ENCODE results near the gene TXNDC5. TPM values are rescaled to one million over a fixed set of nuclear protein-coding genes. Genes with fewer than 3 reads are reported as not detected.

TXNDC5 gene
- total and polyA plus RNA-seq, 4 donors = 50.2 to 273 (median 160) TPM

DNA sequence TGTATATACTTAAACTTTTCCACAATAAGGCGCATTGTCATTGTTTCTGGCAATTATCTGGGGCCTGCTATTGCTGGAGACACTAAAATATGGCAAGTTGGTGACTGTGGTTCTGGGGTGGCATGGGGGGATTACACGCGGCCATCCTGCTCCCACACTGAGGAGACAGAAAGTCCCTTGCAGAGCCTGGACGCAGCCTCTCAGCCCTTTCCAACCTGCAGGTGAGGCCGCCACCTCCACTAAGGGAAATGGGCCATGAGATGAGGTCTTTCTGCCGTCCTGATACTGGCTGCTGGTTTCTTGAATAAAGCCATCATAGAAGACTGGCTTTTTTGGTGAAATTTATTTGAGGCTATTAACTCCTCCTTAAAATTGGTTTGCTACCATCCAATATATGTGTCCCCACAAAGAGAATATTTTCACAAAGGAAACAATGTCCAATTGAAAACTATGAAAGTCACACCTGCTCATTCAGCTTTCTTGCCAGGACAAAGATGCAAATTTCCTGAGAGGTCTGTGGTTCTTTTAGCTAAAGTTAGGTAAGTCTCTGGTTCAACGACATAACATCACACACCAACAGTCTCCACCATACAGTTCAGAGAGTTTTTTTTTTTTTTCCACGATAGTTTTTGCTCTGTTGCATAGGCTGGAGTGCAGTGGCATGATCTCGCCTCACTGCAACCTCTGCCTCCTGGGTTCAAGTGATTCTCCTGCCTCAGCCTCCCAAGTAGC, 13.0 kb downstream of the TXNDC5 start:
- no peak overlapping the region for H3K9ac ChIP-seq (ENCODE audit: low read depth in 1 of 2, low read length in 2 of 2)
- H3K27ac ChIP-seq (ENCODE audit: low read depth in 1 of 2, low read length in 2 of 2) = no peak overlapping the region
- 95% methylated on average over 9 of the region's 9 CpGs for WGBS

DNA sequence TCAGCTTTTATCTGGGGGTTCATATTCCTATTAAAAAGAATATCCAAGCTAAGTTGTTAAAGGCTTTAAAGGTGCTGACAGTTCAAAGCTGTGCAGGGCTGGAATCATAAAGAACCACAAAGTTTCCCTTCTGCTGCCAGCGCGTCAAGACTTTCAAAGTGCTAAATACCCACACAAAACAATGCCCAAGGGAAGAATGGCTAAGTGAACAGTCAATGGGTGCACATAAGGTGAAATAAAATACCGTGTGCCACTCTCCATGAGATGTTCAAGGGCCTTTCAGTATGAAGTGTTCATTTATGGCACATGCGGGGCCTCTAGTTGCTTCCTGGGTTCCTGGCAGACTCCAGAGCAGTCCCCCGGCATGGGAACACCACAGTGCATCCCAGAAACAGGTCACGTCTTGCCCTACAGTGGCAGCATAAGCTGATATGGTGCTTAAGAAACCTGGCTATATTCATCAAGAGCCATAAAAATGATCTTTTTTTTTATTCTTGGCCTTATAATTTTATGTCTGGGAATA, 14.1 kb downstream of the TXNDC5 start:
- TF ChIP-seq, protein P1, sequence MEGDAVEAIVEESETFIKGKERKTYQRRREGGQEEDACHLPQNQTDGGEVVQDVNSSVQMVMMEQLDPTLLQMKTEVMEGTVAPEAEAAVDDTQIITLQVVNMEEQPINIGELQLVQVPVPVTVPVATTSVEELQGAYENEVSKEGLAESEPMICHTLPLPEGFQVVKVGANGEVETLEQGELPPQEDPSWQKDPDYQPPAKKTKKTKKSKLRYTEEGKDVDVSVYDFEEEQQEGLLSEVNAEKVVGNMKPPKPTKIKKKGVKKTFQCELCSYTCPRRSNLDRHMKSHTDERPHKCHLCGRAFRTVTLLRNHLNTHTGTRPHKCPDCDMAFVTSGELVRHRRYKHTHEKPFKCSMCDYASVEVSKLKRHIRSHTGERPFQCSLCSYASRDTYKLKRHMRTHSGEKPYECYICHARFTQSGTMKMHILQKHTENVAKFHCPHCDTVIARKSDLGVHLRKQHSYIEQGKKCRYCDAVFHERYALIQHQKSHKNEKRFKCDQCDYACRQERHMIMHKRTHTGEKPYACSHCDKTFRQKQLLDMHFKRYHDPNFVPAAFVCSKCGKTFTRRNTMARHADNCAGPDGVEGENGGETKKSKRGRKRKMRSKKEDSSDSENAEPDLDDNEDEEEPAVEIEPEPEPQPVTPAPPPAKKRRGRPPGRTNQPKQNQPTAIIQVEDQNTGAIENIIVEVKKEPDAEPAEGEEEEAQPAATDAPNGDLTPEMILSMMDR (IDR thresholded peaks at IDR 0.05; ENCODE audit: low read depth, low read length, missing input control) = no peak
- TF ChIP-seq GABPA (IDR thresholded peaks at IDR 0.05 in 1 of 2, conservative IDR thresholded peaks at IDR 0.05 in 1 of 2) = no peak
- no peak for TF ChIP-seq FOXA1 (IDR thresholded peaks at IDR 0.05)
- no peak overlapping the region for H3K9ac ChIP-seq (ENCODE audit: low read depth in 1 of 2, low read length in 2 of 2)
- H3K27me3 ChIP-seq (ENCODE audit: control insufficient read depth in 4 of 4, insufficient read depth in 4 of 4, low read length in 3 of 4) = no peaks in the 10 kb centered on the region
- 98% methylated on average over 6 of the region's 6 CpGs for WGBS
- H3K36me3 ChIP-seq (ENCODE audit: control insufficient read depth in 4 of 4, insufficient read depth in 3 of 4, low read depth in 1 of 4, low read length in 3 of 4) = peaks cover 21 to 82% (median 67%) of the 10 kb centered on the region in 4 donors
- no peak overlapping the region for H3K4me3 ChIP-seq (ENCODE audit: low read depth in 1 of 3, low read length in 3 of 3)
- no peak for DNase-seq (ENCODE audit: low spot score)
- H3K9me3 ChIP-seq (ENCODE audit: control insufficient read depth in 4 of 4, low read length in 3 of 4) = no peaks in the 10 kb centered on the region
- H3K4me1 ChIP-seq (ENCODE audit: control insufficient read depth in 4 of 4, insufficient read depth in 4 of 4, low read length in 3 of 4) = peaks cover 5 to 23% (median 13%) of the 10 kb centered on the region in 4 donors
- no peak overlapping the region for H3K27ac ChIP-seq (ENCODE audit: low read depth in 1 of 2, low read length in 2 of 2)

More for the DNA sequence above, 13.0 kb downstream of the TXNDC5 start:
- Histone ChIP-seq H3K4me3 (ENCODE audit: low read depth in 1 of 3, low read length in 3 of 3) (no peak overlapping the region), H3K36me3 (ENCODE audit: control insufficient read depth in 4 of 4, insufficient read depth in 3 of 4, low read depth in 1 of 4, low read length in 3 of 4) (peaks cover 23 to 81% (median 65%) of the 10 kb centered on the region in 4 donors), H3K4me1 (ENCODE audit: control insufficient read depth in 4 of 4, insufficient read depth in 4 of 4, low read length in 3 of 4) (peaks cover 5 to 23% (median 13%) of the 10 kb centered on the region in 4 donors), H3K27me3 (ENCODE audit: control insufficient read depth in 4 of 4, insufficient read depth in 4 of 4, low read length in 3 of 4) (no peaks in the 10 kb centered on the region), H3K9me3 (ENCODE audit: control insufficient read depth in 4 of 4, low read length in 3 of 4) (no peaks in the 10 kb centered on the region)
- no peak for TF ChIP-seq FOXA2 (IDR thresholded peaks at IDR 0.05)
- no peak for TF ChIP-seq NR2F2 (IDR thresholded peaks at IDR 0.05)
- TF ChIP-seq, protein P2, sequence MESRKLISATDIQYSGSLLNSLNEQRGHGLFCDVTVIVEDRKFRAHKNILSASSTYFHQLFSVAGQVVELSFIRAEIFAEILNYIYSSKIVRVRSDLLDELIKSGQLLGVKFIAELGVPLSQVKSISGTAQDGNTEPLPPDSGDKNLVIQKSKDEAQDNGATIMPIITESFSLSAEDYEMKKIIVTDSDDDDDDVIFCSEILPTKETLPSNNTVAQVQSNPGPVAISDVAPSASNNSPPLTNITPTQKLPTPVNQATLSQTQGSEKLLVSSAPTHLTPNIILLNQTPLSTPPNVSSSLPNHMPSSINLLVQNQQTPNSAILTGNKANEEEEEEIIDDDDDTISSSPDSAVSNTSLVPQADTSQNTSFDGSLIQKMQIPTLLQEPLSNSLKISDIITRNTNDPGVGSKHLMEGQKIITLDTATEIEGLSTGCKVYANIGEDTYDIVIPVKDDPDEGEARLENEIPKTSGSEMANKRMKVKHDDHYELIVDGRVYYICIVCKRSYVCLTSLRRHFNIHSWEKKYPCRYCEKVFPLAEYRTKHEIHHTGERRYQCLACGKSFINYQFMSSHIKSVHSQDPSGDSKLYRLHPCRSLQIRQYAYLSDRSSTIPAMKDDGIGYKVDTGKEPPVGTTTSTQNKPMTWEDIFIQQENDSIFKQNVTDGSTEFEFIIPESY (IDR thresholded peaks at IDR 0.05) = no peak
- TF ChIP-seq, protein P3, sequence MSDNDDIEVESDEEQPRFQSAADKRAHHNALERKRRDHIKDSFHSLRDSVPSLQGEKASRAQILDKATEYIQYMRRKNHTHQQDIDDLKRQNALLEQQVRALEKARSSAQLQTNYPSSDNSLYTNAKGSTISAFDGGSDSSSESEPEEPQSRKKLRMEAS (IDR thresholded peaks at IDR 0.05) = no peak
- no peak for TF ChIP-seq HNF4G (IDR thresholded peaks at IDR 0.05)
- no peak for TF ChIP-seq SP1 (IDR thresholded peaks at IDR 0.05)
- TF ChIP-seq HNF4A (conservative IDR thresholded peaks at IDR 0.05) = no peak
- no peak for TF ChIP-seq GABPA (IDR thresholded peaks at IDR 0.05 in 1 of 2, conservative IDR thresholded peaks at IDR 0.05 in 1 of 2)
- no peak for TF ChIP-seq RXRA (IDR thresholded peaks at IDR 0.05)
- TF ChIP-seq JUND (IDR thresholded peaks at IDR 0.05) = no peak
- TF ChIP-seq FOXA1 (IDR thresholded peaks at IDR 0.05) = no peak
- TF ChIP-seq TAF1 (conservative IDR thresholded peaks at IDR 0.05) = no peak
- DNase-seq (ENCODE audit: low spot score) = no peak

DNA sequence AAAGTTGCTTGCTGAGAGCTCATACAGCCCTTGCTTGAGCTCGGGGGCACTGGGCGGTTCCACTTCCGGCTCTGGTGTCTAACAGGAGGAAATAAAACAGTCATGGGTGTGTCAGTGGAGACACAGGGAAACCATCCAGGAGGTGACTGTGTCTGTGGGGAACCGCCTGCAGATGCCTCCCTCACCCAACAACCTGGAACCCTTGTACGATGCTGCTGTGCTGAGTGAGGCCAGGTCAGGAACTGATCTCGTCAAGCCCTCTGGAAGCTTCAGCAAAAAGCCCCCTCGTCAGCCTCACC, 15.5 kb downstream of the TXNDC5 start:
- DNase-seq (ENCODE audit: low spot score) = no peak
- peaks cover 5 to 12% (median 11%) of the 10 kb centered on the region in 4 donors for H3K4me1 ChIP-seq (ENCODE audit: control insufficient read depth in 4 of 4, insufficient read depth in 4 of 4, low read length in 3 of 4)
- H3K27ac ChIP-seq (ENCODE audit: low read depth in 1 of 2, low read length in 2 of 2) = no peak overlapping the region
- H3K4me3 ChIP-seq (ENCODE audit: low read depth in 1 of 3, low read length in 3 of 3) = no peak overlapping the region
- no peaks in the 10 kb centered on the region for H3K9me3 ChIP-seq (ENCODE audit: control insufficient read depth in 4 of 4, low read length in 3 of 4)
- no peak overlapping the region for H3K9ac ChIP-seq (ENCODE audit: low read depth in 1 of 2, low read length in 2 of 2)
- no peaks in the 10 kb centered on the region for H3K27me3 ChIP-seq (ENCODE audit: control insufficient read depth in 4 of 4, insufficient read depth in 4 of 4, low read length in 3 of 4)
- peaks cover 22 to 85% (median 74%) of the 10 kb centered on the region in 4 donors for H3K36me3 ChIP-seq (ENCODE audit: control insufficient read depth in 4 of 4, insufficient read depth in 3 of 4, low read depth in 1 of 4, low read length in 3 of 4)
- 84% methylated on average over 7 of the region's 7 CpGs for WGBS
- TF ChIP-seq SP1 (IDR thresholded peaks at IDR 0.05) (no peak), RXRA (IDR thresholded peaks at IDR 0.05) (no peak), YY1 (IDR thresholded peaks at IDR 0.05) (no peak), FOXA1 (IDR thresholded peaks at IDR 0.05) (no peak), HNF4G (IDR thresholded peaks at IDR 0.05) (no peak), NR2F2 (IDR thresholded peaks at IDR 0.05) (no peak), GABPA (IDR thresholded peaks at IDR 0.05 in 1 of 2, conservative IDR thresholded peaks at IDR 0.05 in 1 of 2) (no peak), FOXA2 (IDR thresholded peaks at IDR 0.05) (no peak), TAF1 (conservative IDR thresholded peaks at IDR 0.05) (no peak)
- TF ChIP-seq, protein P3 (IDR thresholded peaks at IDR 0.05) = no peak
- TF ChIP-seq, protein P4, sequence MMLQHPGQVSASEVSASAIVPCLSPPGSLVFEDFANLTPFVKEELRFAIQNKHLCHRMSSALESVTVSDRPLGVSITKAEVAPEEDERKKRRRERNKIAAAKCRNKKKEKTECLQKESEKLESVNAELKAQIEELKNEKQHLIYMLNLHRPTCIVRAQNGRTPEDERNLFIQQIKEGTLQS (IDR thresholded peaks at IDR 0.05) = no peak
- TF ChIP-seq, protein P1 (IDR thresholded peaks at IDR 0.05; ENCODE audit: low read depth, low read length, missing input control) = no peak

All from liver (tissue), 9 donors.